ENCODE data around the gene AGO4. TPM values are rescaled to one million over a fixed set of nuclear protein-coding genes. Genes with fewer than 3 reads are reported as not detected.

AGO4 gene
- total RNA-seq, 1 experiment from 2014 or later, result 12.8 TPM

DNA sequence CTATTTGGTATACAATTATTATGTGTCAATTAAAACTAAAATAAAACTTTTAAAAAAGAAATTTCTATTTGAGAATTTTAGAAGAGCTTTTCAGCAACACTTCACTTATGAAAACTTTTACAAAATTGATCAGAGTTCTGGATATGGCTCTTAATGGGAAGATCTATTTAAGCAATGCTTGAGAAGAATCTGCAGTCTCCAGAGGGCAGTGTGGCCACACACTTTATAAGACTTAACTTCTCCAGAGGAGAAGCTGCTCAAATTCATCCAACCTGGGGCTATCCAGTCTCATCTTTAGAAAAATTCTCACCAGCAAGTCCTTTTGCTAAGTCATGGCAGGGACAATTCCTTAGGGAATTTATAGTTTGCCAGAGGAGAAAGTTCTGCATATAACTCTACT, 50.0 kb downstream of the AGO4 start:
- Histone ChIP-seq H4K20me1 (ENCODE audit: control insufficient read depth, insufficient read depth, insufficient read length) (no peaks in the 10 kb centered on the region), H3K79me1 (ENCODE audit: insufficient read depth, low read depth, low read length, poor library complexity, severe bottlenecking) (no peaks in the 10 kb centered on the region), H4K5ac (ENCODE audit: insufficient read length, low read depth, low read length) (no peak overlapping the region), H2BK12ac (ENCODE audit: insufficient read length, low read depth, low read length) (no peak overlapping the region), H3K27me3 (ENCODE audit: insufficient read depth, low read length) (no peaks in the 10 kb centered on the region), H3K9me3 (ENCODE audit: control insufficient read depth, low read depth, low read length) (no peaks in the 10 kb centered on the region), H2AK5ac (ENCODE audit: insufficient read length, low read length) (no peak overlapping the region), H3K79me2 (ENCODE audit: insufficient read depth, low read length) (no peaks in the 10 kb centered on the region), H3K14ac (ENCODE audit: insufficient read depth, low read length) (no peak overlapping the region), H3K18ac (ENCODE audit: insufficient read length, low read depth, low read length) (no peak overlapping the region), H2BK20ac (ENCODE audit: low read depth, low read length, poor library complexity, severe bottlenecking) (no peak overlapping the region), H2BK5ac (ENCODE audit: insufficient read length, low read length) (no peak overlapping the region), H2BK120ac (ENCODE audit: low read depth, low read length, poor library complexity, severe bottlenecking) (no peak overlapping the region), H2BK15ac (ENCODE audit: low read depth, low read length) (no peak overlapping the region), H3K4me1 (ENCODE audit: insufficient read depth, low read length) (no peaks in the 10 kb centered on the region), H2AFZ (ENCODE audit: low read length) (no peak overlapping the region), H3K4ac (ENCODE audit: low read depth, low read length) (no peak overlapping the region), H4K91ac (ENCODE audit: insufficient read length, low read depth, low read length) (no peak overlapping the region), H3K9ac (ENCODE audit: extremely low read depth, insufficient read length, low read length) (no peak overlapping the region), H3K4me2 (ENCODE audit: insufficient read depth, insufficient read length, low read length) (no peak overlapping the region), H3K56ac (ENCODE audit: insufficient read length, low read depth, low read length) (no peak overlapping the region), H3K23ac (ENCODE audit: insufficient read length, low read depth, low read length) (no peak overlapping the region), H3K27ac (ENCODE audit: insufficient read length, low read depth, low read length) (no peak overlapping the region), H3T11ph (ENCODE audit: low read length) (no peak overlapping the region), H4K8ac (replicated peaks; ENCODE audit: insufficient read length, low read depth, low read length) (no peak overlapping the region), H3K23me2 (ENCODE audit: insufficient read length, low read depth, low read length, poor library complexity, severe bottlenecking) (no peaks in the 10 kb centered on the region)
- Mint-ChIP-seq H3K27ac (no peak overlapping the region), H3K4me1 (peaks cover 3 to 11% of the 10 kb centered on the region in 2 experiments; a peak in 2 of 4 replicates), H3K9me3 (no peaks in the 10 kb centered on the region), H3K27me3 (ENCODE audit: low read depth) (no peaks in the 10 kb centered on the region), H3K4me3 (no peak overlapping the region), H3K36me3 (ENCODE audit: insufficient read depth in 1 of 3, low read depth in 3 of 3) (peaks cover 3 to 27% (median 14%) of the 10 kb centered on the region in 3 experiments; a peak in 5 of 7 replicates)
- TF ChIP-seq, protein P1, sequence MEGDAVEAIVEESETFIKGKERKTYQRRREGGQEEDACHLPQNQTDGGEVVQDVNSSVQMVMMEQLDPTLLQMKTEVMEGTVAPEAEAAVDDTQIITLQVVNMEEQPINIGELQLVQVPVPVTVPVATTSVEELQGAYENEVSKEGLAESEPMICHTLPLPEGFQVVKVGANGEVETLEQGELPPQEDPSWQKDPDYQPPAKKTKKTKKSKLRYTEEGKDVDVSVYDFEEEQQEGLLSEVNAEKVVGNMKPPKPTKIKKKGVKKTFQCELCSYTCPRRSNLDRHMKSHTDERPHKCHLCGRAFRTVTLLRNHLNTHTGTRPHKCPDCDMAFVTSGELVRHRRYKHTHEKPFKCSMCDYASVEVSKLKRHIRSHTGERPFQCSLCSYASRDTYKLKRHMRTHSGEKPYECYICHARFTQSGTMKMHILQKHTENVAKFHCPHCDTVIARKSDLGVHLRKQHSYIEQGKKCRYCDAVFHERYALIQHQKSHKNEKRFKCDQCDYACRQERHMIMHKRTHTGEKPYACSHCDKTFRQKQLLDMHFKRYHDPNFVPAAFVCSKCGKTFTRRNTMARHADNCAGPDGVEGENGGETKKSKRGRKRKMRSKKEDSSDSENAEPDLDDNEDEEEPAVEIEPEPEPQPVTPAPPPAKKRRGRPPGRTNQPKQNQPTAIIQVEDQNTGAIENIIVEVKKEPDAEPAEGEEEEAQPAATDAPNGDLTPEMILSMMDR (conservative IDR thresholded peaks at IDR 0.05), result peak; percentile 51; the same call in 2 of the 3 replicates
- DNase-seq, result no peak

Data from H9 (cell line).